Esophagus muscularis mucosa (tissue), 3 donors: ENCODE measurements around the gene PARD3B.

Experiments used
- POLR2AphosphoS5 ChIP-seq, 2 donors: sonication (generic); formaldehyde crosslinking; IDR thresholded peaks; one replicate each; pipeline ENCODE4 v1.6.1; 2017; ENCODE audit warnings: antibody characterized with exemption in 2 of 2
- TF ChIP-seq, protein P1 (sequence below), 3 experiments: fragments of 200-600 bp in 2 of 3; fragments of 450-650 bp in 1 of 3; sonication (generic) in 2 of 3; IDR thresholded peaks; one replicate each; pipeline ENCODE4 v1.5.1; 2017 to 2019; ENCODE audit warnings: antibody characterized with exemption in 3 of 3, mild to moderate bottlenecking in 2 of 3, moderate library complexity in 1 of 3

DNA sequence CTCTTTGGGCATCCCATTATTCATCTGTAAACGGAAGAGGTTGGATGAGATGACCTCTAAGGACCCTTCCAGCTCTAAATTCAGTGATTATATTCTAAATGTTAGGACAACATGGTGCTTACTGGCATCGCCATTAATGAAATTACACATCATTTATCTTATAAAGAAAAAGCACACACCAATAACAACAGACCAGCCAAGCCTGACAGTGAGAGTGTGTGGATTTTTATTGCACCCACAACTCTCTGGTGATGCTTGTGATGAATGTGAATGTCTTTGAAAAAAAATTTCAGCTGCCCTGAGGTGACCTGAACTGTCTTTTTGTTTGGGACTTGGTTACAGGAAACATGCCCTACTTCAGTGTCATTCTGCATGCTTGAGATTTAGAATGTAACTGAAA is 623.7 kb downstream of the PARD3B start:
- TF ChIP-seq, protein P1, sequence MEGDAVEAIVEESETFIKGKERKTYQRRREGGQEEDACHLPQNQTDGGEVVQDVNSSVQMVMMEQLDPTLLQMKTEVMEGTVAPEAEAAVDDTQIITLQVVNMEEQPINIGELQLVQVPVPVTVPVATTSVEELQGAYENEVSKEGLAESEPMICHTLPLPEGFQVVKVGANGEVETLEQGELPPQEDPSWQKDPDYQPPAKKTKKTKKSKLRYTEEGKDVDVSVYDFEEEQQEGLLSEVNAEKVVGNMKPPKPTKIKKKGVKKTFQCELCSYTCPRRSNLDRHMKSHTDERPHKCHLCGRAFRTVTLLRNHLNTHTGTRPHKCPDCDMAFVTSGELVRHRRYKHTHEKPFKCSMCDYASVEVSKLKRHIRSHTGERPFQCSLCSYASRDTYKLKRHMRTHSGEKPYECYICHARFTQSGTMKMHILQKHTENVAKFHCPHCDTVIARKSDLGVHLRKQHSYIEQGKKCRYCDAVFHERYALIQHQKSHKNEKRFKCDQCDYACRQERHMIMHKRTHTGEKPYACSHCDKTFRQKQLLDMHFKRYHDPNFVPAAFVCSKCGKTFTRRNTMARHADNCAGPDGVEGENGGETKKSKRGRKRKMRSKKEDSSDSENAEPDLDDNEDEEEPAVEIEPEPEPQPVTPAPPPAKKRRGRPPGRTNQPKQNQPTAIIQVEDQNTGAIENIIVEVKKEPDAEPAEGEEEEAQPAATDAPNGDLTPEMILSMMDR (IDR thresholded peaks at IDR 0.05), result no peak
- no peak for TF ChIP-seq POLR2AphosphoS5 (IDR thresholded peaks at IDR 0.05)
